HG03565 (cell line): ENCODE measurements around the gene DENND6B.

Experiments used
- ATAC-seq: cut with Tn5 transposase; IDR thresholded peaks from one replicate; pipeline ENCODE4 v1.9.1; 2021; ENCODE audit warnings: mild to moderate bottlenecking, moderate library complexity; ENCODE audit not compliant: unreplicated experiment

DENND6B gene

DNA sequence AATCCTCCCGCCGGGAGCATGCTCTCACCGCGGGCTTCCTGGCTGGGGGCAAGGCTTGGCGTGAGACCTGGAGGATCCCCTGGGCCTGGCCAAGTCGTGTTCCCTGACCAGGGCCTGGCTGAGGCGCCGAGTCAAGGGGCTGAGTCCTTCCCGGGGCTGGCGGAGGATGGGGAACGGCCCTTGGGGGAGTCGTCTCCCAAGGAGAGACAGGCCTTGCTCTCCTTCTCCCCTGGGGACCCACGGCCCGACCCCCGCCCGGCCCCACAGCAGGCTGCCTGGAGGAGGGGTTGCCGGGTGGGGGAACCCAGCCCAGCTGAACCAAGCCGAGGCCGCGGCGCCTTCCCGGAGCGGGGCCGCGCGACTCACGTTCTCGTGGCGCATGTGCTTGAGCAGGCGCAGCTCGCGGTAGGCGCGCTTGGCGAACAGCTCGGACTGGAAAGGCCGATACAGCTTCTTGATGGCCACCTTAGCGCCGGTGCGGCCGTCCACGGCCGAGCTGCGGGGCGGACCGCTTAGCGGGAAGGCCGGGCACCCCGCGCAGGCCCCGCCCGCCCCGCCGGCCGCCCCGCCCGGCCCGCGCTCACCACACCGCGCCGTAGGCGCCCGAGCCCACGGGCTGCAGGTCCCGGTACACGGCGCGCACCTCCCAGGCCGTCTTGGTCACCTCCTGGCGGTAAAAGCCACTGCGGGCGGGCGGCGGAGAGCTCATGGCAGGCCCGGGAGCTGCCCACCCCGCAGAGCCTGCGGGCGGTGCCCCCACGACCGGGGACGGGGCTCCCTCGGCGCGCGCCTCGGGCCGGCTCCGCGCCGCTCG, 65.8 kb downstream of the DENND6B start:
- ATAC-seq: no peak

DNA sequence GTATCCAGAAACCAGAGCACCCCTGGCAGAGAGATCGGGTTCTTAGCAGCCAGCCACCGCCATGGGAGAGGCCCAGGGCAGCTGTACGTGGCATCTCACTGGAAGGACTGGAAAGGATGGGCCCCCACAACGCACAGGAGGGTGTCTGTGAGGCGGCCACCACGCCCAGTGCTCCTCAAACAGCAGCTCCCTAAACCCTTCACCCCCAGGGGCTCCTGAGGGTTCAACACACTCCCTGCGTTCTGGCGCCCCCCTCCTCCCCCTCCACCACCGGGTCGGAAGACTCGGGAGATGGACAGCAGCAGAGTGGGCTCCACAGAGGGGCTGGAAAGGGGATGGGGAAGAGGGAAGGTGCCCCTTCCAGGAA, 66.4 kb downstream of the DENND6B start:
- ATAC-seq: no peak

DNA sequence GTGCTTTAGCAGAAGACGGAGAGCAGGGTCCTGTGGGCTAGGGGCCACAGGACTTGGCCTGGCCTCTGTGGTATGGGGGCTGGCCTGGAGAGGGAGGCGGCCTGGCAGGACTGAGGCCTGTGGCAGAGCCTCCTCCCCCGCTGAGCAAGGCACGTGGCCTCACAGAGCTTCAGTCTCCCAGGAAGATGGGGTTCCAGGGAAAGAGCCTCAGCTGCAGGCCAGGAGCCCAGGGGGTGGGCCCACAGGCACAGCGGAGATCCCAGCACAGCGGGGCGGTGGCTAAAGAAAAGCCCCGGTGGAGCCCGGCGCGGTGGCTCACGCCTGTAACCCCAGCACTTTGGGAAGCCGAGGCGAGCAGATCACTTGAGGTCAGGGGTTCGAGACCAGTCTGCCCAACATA, 67.5 kb downstream of the DENND6B start:
- no peak for ATAC-seq
